ENCODE data around the gene POU2F1. TPM values are rescaled to one million over a fixed set of nuclear protein-coding genes. Genes with fewer than 3 reads are reported as not detected.

Gene POU2F1
- total and polyA plus RNA-seq, 3 donors from 2014 or later = 17.1 to 36.9 (median 36.0) TPM

DNA sequence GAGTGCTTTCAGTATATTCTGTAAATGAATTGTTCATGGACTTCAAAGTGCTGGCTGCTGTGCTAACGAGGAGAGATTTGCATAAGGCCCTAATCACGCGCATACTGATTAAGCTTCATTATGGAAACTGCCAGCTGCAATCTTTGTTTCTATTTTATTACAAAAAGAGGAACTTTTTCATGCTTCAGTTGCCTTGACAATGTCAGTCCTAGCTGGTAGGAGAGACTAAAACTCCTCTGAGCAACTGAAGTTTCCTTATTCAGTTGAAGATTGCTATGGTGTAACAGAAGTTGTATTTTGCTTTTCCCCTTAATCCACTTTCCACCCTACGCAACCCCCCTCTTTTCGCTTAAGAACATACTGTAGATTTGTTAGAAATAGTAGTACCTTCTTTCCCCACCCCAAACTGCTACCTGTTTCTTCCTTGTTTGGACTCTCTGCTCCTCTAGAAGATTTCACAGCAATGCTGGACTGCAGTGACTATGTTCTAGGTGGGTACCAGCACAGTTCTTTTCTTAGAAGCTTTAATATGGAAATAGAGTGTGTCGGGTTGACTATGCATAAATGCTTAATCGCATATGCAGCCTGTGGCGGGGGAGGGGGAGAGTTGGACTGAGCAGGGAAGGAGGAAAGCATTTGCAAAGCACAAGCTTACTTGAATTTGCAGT is 108.3 kb downstream of the POU2F1 start:
- Histone ChIP-seq H3K4me3 (no peak overlapping the region), H3K27me3 (no peaks in the 10 kb centered on the region), H3K27ac (no peak overlapping the region), H3K4me1 (no peaks in the 10 kb centered on the region), H3K9me3 (no peaks in the 10 kb centered on the region), H3K36me3 (ENCODE audit: low read depth, missing control alignments) (no peaks in the 10 kb centered on the region)
- WGBS, 2 donors = 70% methylated on average over 8 of the region's 8 CpGs
- intact Hi-C loops (cut with DNase I; ENCODE audit: low total_unique reads) = no loop called here
- TF ChIP-seq, protein P1, sequence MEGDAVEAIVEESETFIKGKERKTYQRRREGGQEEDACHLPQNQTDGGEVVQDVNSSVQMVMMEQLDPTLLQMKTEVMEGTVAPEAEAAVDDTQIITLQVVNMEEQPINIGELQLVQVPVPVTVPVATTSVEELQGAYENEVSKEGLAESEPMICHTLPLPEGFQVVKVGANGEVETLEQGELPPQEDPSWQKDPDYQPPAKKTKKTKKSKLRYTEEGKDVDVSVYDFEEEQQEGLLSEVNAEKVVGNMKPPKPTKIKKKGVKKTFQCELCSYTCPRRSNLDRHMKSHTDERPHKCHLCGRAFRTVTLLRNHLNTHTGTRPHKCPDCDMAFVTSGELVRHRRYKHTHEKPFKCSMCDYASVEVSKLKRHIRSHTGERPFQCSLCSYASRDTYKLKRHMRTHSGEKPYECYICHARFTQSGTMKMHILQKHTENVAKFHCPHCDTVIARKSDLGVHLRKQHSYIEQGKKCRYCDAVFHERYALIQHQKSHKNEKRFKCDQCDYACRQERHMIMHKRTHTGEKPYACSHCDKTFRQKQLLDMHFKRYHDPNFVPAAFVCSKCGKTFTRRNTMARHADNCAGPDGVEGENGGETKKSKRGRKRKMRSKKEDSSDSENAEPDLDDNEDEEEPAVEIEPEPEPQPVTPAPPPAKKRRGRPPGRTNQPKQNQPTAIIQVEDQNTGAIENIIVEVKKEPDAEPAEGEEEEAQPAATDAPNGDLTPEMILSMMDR (IDR thresholded peaks at IDR 0.05) = no peak
- no peak for TF ChIP-seq POLR2A (IDR thresholded peaks at IDR 0.05)
- DNase-seq = no peak

DNA sequence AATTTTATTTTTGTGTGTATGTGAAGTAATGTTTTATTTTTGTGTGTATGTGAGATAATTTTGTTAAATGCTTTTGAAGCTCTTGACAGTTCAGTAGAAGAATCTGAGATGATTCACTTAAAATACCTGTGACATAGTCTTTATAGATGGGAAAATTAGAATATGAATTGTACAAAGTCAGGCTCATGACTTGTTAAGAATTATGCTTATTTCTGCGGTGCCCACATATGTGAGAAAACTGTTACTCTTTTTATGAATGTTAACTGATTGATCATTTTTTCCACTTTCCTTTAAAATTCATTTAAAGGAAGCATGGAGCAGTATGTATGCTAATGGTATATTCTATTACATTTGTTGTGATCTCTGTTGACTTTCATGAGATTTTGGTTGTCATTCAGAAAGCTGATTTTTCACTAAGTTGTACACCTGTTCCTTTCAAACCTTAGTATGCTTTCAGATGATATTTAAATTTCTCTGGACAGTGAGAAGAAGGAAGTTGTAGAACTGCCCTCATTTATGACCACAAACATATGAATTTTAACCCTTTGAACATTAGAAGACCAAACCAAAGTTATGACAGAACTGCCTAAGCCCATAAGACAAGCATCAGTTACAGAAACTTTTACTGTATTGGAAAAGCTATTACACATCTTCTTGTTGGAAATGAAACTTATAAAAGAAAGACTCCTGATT is 110.1 kb downstream of the POU2F1 start:
- DNase-seq = no peak
- TF ChIP-seq POLR2A (IDR thresholded peaks at IDR 0.05) = no peak
- Histone ChIP-seq H3K4me3 (no peak overlapping the region), H3K9me3 (no peaks in the 10 kb centered on the region), H3K4me1 (no peaks in the 10 kb centered on the region), H3K27ac (no peak overlapping the region), H3K36me3 (ENCODE audit: low read depth, missing control alignments) (no peaks in the 10 kb centered on the region), H3K27me3 (no peaks in the 10 kb centered on the region)
- 89 to 91% methylated on average over 1 of the region's 1 CpG for WGBS, 2 donors
- intact Hi-C loops (cut with DNase I; ENCODE audit: low total_unique reads) = no loop called here

DNA sequence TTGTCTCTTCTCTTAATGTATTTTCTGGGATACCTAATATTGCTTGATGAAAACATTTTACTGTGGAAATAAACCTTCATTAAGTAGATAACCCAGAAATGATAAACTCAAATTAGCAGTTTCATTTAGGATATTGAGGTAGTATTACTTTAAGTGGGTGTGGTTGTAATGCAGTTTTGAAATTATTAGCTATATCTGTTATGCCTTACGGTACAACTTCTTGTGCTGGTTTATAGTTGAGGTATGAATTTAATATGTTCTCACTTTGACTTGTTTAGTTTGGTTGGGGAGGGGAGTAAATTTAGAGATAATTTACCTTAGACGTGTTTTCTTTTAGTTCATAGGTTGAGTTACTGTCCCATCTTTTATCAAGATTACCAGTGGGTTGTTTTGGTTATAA is 111.0 kb downstream of the POU2F1 start:
- intact Hi-C loops (cut with DNase I; ENCODE audit: low total_unique reads) = no loop called here
- no peaks in the 10 kb centered on the region for H3K27me3 ChIP-seq
- TF ChIP-seq, protein P1 (IDR thresholded peaks at IDR 0.05) = no peak
- TF ChIP-seq POLR2A (IDR thresholded peaks at IDR 0.05) = no peak
- no peaks in the 10 kb centered on the region for H3K36me3 ChIP-seq (ENCODE audit: low read depth, missing control alignments)
- H3K9me3 ChIP-seq = no peaks in the 10 kb centered on the region
- no peak for DNase-seq
- H3K27ac ChIP-seq = no peak overlapping the region
- WGBS, 2 donors = 80 to 81% methylated on average over 2 of the region's 2 CpGs
- H3K4me1 ChIP-seq = no peaks in the 10 kb centered on the region
- H3K4me3 ChIP-seq = no peak overlapping the region

DNA sequence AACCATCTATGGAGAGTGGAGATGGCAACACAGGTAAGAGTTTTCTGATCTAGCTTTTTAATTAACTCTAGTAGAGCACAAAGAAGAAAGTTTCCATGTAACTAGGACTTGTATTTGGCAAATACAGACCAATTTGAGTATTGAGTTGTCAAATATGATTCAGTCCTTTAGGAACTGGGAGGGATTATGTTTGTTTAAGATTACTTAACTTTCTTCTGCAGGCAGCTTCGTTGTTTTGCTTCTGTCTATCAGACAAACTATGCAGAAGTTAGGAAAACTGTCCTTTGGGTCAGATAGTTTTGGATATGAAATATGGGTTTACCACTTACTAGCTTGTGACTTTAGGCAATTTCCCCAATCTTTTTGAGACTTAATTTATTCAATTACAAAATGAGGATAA is 111.8 kb downstream of the POU2F1 start:
- TF ChIP-seq, protein P1 (IDR thresholded peaks at IDR 0.05) = no peak
- TF ChIP-seq POLR2A (IDR thresholded peaks at IDR 0.05) = no peak
- no peaks in the 10 kb centered on the region for H3K27me3 ChIP-seq
- DNase-seq = no peak
- intact Hi-C loops (cut with DNase I; ENCODE audit: low total_unique reads) = no loop called here
- no peaks in the 10 kb centered on the region for H3K36me3 ChIP-seq (ENCODE audit: low read depth, missing control alignments)
- WGBS, 2 donors = 41 to 44% methylated on average over 1 of the region's 1 CpG
- no peaks in the 10 kb centered on the region for H3K9me3 ChIP-seq
- H3K27ac ChIP-seq = no peak overlapping the region
- H3K4me1 ChIP-seq = no peaks in the 10 kb centered on the region
- H3K4me3 ChIP-seq = no peak overlapping the region

DNA sequence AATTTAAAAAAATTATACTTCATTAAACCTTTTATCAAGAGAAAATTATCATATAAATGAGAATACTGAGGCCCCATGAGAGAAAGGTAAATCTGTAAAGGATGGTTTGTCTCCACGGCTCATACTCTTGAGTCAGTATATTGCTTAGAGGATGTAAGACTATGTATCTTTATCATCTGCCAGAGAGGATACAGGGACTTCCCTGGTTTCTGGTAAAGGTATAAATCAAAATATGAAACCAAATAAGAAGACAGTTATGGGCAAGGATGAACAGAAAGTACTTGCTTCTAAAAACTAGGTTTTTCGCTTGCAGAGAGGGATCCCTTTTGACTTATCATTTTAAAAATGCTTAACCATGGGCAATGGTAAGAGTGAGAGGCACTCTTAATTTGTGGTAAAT is 112.4 kb downstream of the POU2F1 start:
- DNase-seq = no peak
- Histone ChIP-seq H3K4me3 (no peak overlapping the region), H3K27ac (no peak overlapping the region), H3K4me1 (no peaks in the 10 kb centered on the region), H3K9me3 (no peaks in the 10 kb centered on the region), H3K27me3 (no peaks in the 10 kb centered on the region), H3K36me3 (ENCODE audit: low read depth, missing control alignments) (no peaks in the 10 kb centered on the region)
- intact Hi-C loops (cut with DNase I; ENCODE audit: low total_unique reads) = no loop called here
- TF ChIP-seq POLR2A (IDR thresholded peaks at IDR 0.05) = no peak
- TF ChIP-seq, protein P1 (IDR thresholded peaks at IDR 0.05) = no peak
- 64 to 98% methylated on average over 2 of the region's 2 CpGs for WGBS, 2 donors
